Eye (tissue), 1 donor: ENCODE measurements around the gene METTL8.
"Not testable (repeated sequence)": the region's sequence is repeated elsewhere in the genome, so short reads cannot be mapped to it uniquely, and the experiment has no call there.

Experiments used
- DNase-seq: peaks from one replicate; pipeline ENCODE4 v3.0.0-alpha.2; 2015

Gene METTL8

DNA sequence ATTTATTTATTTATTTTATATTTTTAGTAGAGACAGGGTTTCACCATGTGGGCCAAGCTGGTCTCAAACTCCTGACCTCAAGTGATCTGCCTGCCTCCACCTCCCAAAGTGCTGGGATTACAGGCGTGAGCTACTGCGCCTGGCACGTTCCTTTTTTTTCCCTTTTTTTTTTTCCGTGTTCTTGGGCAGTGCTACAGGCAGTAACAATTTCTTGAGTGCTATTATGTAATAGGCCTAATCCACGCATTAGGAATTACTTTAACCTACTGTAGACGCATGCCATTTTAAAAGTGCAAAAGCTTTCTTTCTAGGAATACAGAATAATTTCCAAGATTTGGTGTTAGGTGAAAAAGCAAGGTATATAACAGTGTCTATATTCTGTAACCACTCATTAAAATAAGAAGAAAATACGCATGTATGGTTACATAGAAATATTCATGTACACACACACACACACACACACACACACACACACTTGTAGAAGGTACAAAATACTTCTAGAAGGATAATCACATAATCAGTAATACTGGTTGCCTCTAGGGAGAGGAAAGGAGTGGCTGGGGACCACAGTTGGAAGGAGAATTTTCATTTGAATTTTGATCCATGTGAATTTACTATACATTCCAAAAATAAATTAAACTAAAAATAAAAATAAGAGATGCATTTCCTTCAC, 92.3 kb downstream of the METTL8 start:
- DNase-seq: no peak

DNA sequence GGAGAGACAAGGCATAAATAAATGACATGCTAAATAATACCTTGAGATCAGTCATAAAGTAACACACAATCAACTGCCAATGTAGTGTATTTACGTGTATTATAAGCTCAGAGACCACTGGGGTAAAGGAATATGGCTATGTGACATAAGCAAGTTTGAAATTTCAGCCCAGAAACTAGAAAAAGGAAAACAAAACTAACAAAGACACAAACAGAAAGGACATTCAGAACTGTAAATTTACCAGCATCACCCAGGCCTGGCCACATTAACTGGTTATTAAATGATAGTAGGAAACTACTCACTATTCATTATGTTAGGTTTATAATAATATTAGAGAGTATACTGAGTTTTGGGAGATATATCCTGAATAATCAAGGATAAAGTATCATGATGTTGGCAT, 98.8 kb downstream of the METTL8 start:
- DNase-seq: no peak

DNA sequence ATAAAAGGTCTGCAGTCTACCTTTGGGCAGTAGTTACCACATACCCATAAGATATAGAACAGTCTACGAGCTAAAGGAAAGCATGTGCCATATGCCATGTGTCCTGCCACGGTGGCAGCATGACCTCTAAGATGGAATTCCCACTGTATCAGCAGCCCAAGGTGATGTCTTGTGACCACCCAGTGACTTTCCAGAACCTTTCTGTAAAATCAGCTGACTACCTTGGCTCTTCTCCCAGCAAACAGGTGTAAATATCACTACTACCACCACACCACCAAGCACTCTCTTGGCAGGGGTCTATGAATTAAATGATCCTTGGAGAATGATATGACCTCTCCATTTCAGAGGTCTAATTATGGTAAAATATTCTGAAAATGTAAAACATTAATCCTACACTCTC, 99.6 kb downstream of the METTL8 start:
- no peak for DNase-seq

DNA sequence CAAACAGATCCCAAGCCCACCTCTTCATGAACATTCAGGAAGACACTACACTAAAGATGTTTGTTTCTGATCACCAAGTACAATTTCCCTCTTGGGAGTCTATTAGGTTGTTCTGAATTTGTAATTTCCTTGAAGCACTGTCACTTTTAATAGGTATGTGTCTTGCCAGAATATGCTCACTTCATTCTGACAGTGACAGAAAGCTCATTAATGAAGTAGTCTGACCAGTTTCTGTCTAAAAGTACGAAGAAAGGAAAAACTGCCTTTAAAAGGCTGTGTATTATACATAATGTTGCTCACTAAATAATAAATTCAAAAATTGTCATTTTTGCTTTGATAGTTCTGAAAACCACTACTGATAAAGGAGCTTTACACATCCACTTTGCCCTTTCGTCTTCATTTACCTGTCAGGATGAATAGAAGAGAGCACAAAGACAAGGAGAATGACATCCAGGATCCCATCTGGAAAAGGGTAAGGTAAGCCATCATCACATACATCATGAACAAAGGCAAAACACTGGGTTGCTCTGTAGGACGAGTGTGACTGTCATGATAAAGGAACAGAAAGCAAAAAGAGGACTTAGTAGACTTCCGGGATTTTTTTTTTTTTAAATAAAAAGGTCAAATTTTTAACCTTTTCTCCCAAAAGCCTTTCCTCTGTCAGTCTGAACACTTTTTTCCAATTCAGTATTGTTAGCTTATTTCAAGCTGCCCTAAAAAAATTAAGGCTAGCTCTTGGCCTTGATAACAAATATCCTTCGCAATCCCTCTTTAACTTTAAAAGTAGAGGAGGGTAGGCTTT, 103.4 kb downstream of the METTL8 start:
- DNase-seq: no peak

DNA sequence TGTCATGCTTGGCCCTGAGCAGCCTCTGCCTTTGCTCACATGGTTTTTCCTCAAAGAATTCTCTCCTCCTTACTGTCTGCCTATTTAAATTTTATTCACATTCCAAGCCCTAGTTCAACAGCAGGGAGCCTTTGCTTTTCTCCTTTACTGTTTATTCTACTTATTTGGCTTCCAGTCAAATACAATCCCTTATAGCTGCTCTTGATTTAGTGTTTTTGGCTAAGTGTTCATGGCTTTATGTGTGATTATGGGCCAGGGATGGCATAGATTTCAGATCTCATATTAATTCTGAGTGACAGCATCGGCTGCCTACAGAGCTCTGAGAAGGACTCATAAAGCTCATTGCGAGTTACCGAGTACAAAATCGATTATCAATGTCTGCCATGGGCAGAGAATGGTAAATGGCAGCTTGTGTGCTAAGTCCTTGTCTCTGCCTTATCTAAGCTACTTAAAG, 106.7 kb downstream of the METTL8 start:
- DNase-seq: no peak

DNA sequence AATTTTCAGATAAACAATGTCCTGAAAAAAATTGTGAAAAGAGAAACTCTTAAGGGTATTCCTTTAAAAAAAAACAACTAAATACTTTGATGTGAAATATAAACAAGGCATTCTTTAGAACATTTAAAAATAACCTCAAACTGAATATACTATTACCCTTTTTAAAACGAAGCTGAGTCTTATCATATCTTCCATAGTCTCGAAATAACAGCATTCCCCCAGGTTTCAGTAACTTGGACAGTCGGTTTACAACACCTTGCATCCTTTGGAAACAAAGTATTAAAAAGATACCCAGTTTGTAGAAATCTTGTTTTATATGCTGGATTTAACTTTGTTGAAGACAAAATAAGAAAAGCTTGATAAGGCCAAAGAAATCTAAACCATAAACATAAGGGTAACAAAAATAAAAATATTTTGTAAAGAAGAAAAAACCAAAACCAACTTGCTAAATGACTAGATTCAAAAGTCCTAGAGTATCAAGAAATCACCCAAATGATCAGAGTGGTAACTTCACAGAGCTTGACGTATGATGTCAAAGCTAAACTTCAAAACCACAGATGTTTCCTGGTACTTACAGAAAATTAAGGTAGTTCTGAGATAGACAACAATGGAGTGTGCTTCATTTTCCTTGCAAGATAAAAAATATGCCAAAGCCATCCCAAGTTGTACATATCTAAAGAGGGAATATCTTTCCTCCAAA, 107.8 kb downstream of the METTL8 start:
- no peak for DNase-seq

DNA sequence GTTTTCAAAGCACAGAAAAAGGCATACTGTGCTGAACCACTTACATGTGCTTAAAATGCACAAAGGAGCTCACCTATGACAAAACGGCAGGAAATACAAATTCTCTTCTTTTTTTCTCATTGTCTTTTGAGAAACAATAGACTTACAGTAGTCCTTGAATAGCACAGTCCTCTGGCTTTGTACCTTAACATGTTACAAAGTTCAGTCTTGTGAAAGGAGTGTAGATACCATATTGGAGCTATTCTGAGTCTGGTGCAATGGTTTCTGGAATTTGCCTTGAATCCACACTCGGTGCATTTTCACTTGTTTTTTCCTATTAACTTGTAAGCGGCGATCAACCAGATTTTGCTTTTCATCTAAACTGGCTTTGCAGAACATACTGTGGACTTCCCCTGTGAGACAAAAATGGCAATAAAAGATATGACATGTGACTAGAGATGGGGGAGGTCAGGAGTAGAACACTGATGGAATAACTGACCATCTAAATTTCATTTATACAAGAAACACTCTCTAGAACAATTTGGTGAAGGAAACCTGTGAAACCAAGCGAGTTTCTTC, 109.7 kb downstream of the METTL8 start:
- no peak for DNase-seq

DNA sequence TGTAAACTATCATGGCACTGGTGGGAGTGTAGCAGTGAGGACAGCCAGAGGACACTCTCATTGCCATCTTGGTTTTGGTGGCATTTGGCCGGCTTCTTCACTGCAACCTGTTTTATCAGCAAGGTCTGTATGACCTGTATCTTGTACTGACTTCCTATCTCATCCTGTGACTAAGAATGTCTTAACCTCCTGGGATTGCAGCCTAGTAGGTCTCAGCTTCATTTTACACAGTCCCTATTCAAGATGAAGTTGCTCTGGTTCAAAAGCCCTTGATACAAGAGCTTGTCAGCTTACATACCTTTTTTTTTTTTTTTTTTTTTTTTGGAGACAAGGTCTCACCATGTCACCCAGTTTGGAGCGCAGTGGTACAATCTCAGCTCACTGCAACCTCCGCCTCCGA, 110.9 kb downstream of the METTL8 start:
- no peak for DNase-seq

DNA sequence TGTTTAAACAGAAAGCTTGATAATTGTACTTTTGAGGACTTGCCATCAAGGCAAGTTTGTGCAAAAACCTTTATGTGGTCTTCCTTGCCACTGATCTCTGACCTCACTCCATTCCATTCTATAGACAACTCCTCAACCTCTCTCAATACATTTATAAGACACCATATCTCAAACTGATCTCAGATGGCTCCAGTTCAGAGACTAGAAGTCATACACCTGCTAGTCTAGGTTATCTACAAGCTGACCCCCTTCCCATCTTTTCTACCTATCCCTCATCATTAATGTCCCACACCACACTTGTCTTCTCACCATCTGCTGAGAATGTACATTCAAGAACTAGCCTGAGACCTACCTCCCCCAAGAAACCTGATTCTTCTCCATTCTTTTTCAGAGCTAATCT, 113.1 kb downstream of the METTL8 start:
- no peak for DNase-seq

DNA sequence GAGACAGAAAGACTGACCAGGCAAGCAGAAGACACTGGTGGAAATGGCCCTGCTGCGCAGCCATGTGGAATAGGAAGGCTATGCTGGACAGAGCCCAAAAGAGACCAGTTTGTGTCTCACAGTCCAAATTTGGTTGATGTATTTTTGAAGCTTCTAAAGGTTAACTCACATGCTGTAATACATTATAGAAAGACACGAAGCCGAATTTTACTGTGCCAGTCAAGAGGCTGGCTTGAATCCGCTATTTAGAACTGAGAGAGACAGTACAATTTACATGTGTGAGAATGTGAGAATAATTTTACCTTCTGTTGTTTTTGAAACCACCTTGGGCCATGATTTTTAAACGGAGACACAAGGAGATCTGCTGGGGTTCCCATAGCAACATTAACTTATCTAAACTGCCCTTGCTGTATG, 113.6 kb downstream of the METTL8 start:
- no peak for DNase-seq

DNA sequence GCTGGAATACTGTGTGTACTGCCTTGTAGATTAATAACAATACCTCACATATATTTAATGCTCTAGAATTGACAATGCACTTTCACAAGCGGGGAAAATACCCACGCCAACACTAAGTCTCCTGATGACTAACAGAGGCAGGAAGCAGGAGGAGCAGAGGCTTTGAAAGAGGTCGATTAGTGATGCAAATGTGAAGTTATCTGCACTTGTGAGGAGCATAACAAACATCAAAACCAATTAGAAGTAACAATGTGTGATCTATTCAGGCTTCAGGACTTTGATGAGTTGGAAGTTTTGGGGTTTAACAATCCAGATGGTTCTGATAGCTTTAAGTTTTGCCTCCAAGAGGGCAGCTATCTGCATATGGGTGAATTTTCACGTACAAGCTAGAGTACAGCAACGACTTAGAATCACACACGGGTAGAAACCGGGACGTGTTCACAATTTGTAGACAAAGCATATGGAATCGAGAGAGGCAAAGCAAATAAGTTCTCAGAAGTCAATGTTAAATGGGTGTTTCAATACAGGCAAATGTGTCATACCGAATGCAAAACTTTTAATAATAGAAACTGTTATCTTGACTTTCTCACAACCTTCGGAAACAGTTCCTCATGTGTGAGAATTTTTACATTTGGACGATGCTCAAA, 114.5 kb downstream of the METTL8 start:
- peak; percentile 74 for DNase-seq

DNA sequence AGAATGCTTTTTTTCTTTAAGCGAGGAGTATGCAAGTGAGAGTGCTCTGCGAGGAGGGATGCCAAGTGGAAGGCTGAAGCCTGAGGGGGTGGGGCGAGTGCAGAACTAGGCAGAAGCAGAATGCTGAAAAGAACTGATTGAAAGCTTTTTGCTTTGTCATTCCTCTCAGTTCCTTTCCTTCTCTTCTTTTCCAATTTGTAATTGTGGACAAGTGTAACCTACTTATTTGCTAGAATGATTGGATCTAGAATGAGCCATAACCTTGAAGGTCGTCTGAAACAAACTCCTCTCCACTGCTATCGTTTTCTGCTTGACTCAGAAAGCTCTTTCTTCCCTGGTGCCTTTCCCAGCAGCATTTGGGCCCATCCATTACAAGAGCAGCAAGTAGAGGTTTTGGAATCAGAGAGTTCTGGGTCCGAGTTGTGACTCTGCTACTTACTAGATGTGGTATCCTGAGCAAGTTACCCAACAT, 115.3 kb downstream of the METTL8 start:
- DNase-seq: peak; percentile 55

DNA sequence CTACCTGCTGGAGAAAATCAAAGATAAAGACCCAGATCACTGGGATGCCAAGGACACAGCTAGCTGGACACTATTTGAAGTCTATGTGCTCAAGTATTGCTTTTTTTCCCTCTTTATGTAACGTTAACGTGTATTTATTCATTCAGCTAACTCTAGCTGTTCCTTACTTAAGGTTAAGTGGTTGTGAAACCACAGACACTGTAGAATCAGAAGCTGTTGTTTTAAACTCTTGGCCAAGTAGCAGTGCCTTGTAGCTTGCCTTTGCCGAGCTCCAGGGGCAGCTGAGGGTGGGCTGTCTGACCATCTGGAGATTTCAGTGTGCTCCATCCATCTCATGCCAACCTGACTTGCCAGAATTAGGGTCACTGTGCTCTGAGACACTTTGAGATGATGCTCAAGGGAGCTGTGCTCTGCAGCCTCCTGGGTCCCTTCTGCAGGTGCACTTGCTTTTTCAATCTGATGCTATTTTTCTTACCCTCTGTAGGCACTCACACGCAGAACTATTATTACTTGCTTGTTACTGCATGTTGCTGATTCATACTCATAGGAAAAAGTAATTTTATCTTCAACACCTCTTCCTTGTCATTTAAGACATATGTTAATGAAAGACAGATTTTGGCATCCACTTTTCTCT, 116.2 kb downstream of the METTL8 start:
- DNase-seq: no peak

DNA sequence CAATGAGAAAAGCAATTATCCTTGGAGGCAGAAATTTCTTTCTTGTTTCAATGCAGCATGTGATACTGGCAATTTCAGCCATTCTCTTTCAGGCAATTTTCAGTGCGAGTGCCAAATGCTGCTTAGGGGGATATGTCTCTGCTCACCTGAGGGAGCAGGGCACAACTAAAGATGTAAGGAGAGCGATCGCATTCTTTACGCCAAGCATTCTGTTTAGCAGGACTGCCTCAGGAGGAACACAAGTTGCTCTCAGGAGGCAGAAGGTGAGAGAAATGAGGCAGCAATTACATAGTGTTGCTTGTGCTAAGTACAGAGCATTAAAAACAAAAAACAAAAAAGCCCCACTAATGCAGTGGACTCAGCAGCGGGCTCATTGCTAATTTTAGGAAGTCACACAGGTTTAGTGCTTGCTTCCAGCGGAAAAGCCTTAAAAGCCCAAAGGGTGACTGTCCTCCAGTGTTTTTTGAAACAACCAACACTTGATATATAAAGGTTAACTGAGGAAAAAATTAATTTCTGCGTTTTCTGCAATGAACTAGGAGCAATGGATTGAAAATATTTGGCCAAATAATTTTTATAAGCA, 116.9 kb downstream of the METTL8 start:
- no peak for DNase-seq

DNA sequence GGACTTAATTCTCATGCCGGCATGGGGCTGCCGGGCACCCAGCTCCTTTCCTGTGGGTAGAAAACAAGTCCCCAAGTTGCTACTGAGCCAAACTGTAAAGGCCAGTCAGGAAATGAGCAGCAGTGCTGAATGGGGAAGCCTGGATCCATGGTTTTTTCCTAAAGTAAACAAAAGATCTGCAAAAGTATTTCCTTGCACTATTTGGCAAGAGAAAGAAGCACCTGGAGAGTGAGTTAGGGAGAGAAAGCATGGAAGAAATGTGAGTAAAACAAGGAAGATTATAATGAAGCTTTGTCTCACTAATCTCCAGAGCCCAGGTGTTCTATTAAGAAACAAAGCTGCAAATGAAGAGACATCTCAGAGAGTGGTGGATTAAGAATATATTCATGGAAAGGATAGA, 117.6 kb downstream of the METTL8 start:
- no peak for DNase-seq

DNA sequence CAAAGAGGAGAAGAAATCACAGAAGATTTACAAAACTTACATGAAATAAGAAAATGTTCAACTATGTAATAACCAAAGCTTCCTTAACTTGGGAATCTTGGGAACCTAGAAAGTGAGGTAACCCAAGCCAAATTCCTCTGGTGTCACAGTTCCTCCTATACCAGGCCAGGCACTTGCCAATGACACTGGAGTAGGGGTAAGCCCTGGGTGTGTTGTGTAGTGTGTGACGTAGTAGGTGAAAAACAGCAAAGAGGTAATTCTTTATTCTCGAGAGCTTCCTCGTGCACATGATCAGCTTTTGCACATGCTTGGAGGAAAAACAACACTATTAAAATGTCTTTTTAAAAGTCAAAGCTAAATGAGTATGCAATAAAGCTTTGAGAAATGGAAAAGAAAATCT, 118.0 kb downstream of the METTL8 start:
- no peak for DNase-seq

DNA sequence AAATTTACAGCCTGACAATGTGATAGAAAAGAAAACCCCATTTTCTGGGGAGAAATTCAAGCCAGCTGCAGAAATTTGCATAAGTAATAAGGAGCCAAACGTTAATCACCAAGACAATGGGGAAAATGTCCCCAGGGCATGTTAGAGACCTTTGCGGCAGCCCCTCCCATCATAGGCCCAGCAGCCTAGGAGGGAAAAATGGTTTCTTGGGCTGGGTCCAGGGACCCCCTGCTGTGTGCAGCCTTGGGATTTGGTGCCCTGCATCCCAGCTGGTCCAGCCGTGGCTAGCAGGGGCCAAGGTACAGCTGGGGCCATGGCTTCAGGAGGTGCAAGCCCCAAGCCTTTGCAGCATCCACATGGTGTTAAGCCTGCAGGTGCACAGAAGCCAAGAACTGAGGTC, 121.6 kb downstream of the METTL8 start:
- not testable (repeated sequence) for DNase-seq

DNA sequence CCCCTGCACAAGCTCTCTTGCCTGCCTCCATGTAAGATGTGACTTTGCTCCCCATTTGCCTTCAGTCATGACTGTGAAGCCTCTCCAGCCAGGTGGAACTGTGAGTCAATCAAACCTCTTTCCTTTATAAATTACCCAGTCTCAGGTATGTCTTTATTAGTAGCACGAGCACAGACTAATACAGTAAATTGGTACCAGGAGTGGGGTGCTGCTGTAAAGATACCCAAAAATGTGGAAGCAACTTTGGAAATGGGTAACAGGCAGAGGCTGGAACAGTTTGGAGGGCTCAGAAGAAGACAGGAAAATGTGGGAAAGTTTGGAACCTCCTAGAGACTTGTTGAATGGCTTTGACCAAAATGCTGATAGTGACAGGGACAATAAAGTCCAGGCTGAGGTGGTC, 122.2 kb downstream of the METTL8 start:
- DNase-seq: not testable (repeated sequence)

DNA sequence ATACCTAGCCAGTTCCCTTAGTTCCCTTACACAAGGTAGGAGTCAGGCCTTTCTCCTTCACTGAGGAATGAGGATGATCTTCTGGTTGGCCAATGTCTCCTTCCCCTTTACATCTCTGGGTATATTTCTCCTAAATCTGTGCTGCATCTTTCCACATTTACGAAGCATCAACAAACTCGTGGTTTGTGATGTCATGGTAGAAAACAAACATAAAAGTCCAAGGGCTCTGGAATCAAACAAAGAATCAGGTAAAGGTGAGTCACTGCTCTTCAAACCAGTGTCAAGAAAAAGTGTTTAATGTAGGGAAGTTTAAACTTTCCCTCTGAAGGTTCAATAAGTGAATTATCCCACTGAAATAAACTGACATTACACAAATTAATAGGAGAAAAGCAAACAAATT, 122.9 kb downstream of the METTL8 start:
- DNase-seq: no peak

DNA sequence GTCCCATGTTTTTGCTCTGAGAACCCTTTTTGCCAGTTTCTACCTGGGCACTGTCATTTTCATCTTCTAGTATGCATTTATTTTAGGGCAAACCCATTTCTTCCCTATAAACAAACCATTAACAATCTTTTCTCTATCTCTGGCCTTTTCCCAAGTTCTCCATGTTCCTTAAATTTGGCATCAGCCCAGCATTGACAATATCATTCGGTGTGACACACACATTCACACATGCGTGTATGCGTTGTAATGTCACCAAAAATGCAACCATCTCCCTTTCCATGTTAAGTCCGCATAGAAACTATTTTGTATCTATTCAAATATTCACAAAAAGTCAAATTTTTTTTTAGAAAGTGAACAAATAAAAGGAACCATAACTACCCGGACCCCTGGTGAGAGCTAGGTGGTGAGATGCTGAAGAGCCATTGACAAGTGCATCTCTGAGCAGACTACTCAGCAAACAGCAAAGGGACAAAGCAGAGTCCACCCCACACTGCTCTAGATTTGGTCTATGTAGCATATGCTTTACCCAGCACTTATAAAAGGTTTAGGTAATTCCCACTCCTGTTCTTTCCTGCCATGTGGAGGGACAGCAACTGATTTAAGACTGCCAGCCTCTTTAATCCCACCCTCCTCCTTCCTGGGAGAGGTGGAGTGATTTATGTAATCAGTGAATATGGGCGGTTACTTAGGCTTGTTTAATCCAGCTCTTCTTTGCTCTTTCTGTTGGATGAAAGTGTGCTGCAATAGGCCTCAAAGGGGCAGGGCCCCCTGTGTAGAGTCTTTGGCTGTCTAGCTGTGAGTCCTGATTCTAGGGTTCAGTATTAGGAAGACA, 124.1 kb downstream of the METTL8 start:
- no peak for DNase-seq
